ENCODE results near the gene GRIK2. TPM values are rescaled to one million over a fixed set of nuclear protein-coding genes. Genes with fewer than 3 reads are reported as not detected.

The GRIK2 gene
- total RNA-seq, 2 experiments from 2014 or later: not detected

- no peak for ATAC-seq
These were observed 424.5 kb downstream of the GRIK2 start for GRCh38 chr6:101818051-101818450.

GRCh38 chr6:101824551-101825345 is 431.2 kb downstream of the GRIK2 start:
- Mint-ChIP-seq H3K4me1 (ENCODE audit: low read depth) (no peaks in the 10 kb centered on the region), H3K4me3 (no peak overlapping the region), H3K9me3 (peaks cover 13% of the 10 kb centered on the region), H3K27ac (no peak overlapping the region), H3K36me3 (ENCODE audit: low read depth) (no peaks in the 10 kb centered on the region), H3K27me3 (no peaks in the 10 kb centered on the region)
- intact Hi-C loops (cut with micrococcal nuclease): no loop called here
- ATAC-seq (no peak), DNase-seq (no peak)
- CTCF ChIA-PET: no interaction called here
- no peak for TF ChIP-seq CTCF (IDR thresholded peaks at IDR 0.05)
- POLR2A ChIA-PET: no interaction called here

More at GRCh38 chr6:101818051-101818450, 424.5 kb downstream of the GRIK2 start:
- ChIA-PET CTCF (no interaction called here), POLR2A (no interaction called here)
- intact Hi-C loops (cut with micrococcal nuclease): no loop called here
- no peak overlapping the region for H3K4me3 Mint-ChIP-seq
- H3K27ac Mint-ChIP-seq: no peak overlapping the region
- DNase-seq: no peak
- no peak for TF ChIP-seq CTCF (IDR thresholded peaks at IDR 0.05)
- H3K9me3 Mint-ChIP-seq: no peaks in the 10 kb centered on the region
- no peaks in the 10 kb centered on the region for H3K36me3 Mint-ChIP-seq (ENCODE audit: low read depth)
- no peaks in the 10 kb centered on the region for H3K27me3 Mint-ChIP-seq
- no peaks in the 10 kb centered on the region for H3K4me1 Mint-ChIP-seq (ENCODE audit: low read depth)

- intact Hi-C loops (cut with micrococcal nuclease): no loop called here
- no peak overlapping the region for H3K4me3 Mint-ChIP-seq
- POLR2A ChIA-PET: no interaction called here
- no peak for TF ChIP-seq CTCF (IDR thresholded peaks at IDR 0.05)
- H3K27me3 Mint-ChIP-seq: no peaks in the 10 kb centered on the region
- ATAC-seq (no peak), DNase-seq (no peak)
- H3K36me3 Mint-ChIP-seq (ENCODE audit: low read depth): no peaks in the 10 kb centered on the region
- no peaks in the 10 kb centered on the region for H3K4me1 Mint-ChIP-seq (ENCODE audit: low read depth)
- H3K9me3 Mint-ChIP-seq: peaks cover 15% of the 10 kb centered on the region
- CTCF ChIA-PET: no interaction called here
- H3K27ac Mint-ChIP-seq: no peak overlapping the region
These were observed 432.8 kb downstream of the GRIK2 start for GRCh38 chr6:101826269-101826668.

GRCh38 chr6:101826678-101827077 is 433.2 kb downstream of the GRIK2 start:
- Mint-ChIP-seq H3K27me3 (no peaks in the 10 kb centered on the region), H3K27ac (no peak overlapping the region), H3K4me3 (no peak overlapping the region), H3K4me1 (ENCODE audit: low read depth) (no peaks in the 10 kb centered on the region), H3K36me3 (ENCODE audit: low read depth) (no peaks in the 10 kb centered on the region), H3K9me3 (peaks cover 16% of the 10 kb centered on the region)
- ATAC-seq (no peak), DNase-seq (no peak)
- intact Hi-C loops (cut with micrococcal nuclease): no loop called here
- ChIA-PET POLR2A (no interaction called here), CTCF (no interaction called here)
- no peak for TF ChIP-seq CTCF (IDR thresholded peaks at IDR 0.05)

GRCh38 chr6:101830501-101831031 is 437.1 kb downstream of the GRIK2 start:
- POLR2A ChIA-PET: no interaction called here
- no peaks in the 10 kb centered on the region for H3K27me3 Mint-ChIP-seq
- H3K4me3 Mint-ChIP-seq: no peak overlapping the region
- CTCF ChIA-PET: no interaction called here
- intact Hi-C loops (cut with micrococcal nuclease): no loop called here
- H3K9me3 Mint-ChIP-seq: peaks cover 16% of the 10 kb centered on the region
- H3K27ac Mint-ChIP-seq: no peak overlapping the region
- DNase-seq (no peak), ATAC-seq (no peak)
- H3K36me3 Mint-ChIP-seq (ENCODE audit: low read depth): no peaks in the 10 kb centered on the region
- TF ChIP-seq CTCF (IDR thresholded peaks at IDR 0.05): no peak
- H3K4me1 Mint-ChIP-seq (ENCODE audit: low read depth): no peaks in the 10 kb centered on the region
